Breast epithelium (tissue), 3 donors: ENCODE data around the gene ANKRD66.

ENCODE experiments used
- POLR2A ChIP-seq: fragments of 450-650 bp; IDR thresholded peaks from one replicate; pipeline ENCODE4 v1.6.1; 2016; ENCODE audit warnings: antibody characterized with exemption, mild to moderate bottlenecking, moderate library complexity
- POLR2AphosphoS5 ChIP-seq, 3 donors: sonication (generic); formaldehyde crosslinking; IDR thresholded peaks; one replicate each; pipeline ENCODE4 v1.6.1; 2017; ENCODE audit warnings: antibody characterized with exemption in 3 of 3
- TF ChIP-seq, protein P1 (sequence below), 3 donors: fragments of 450-650 bp; IDR thresholded peaks; one replicate each; pipeline ENCODE4 v1.5.1; 2016 to 2017; ENCODE audit warnings: antibody characterized with exemption in 3 of 3, mild to moderate bottlenecking in 3 of 3, moderate library complexity in 3 of 3

DNA sequence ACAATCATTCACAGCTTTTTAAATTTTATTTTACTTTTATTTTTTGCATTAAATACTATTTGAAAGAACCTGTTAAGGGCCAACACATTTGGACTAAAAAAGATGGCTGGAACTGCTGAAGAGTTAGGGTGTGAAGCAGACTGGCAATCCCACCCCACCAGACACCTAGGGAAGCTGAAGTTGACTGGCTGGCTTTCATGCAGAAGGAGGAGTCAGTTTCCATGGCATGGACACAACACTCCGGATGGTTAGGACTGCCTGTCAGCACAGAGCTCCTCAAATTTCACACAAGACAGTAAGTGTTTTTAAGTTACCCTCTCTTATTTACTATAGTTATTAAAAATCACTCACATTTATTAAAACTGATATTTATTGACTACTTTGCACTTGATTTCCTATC is at the start of gene ANKRD66:
- TF ChIP-seq POLR2A = no peak
- TF ChIP-seq, protein P1, sequence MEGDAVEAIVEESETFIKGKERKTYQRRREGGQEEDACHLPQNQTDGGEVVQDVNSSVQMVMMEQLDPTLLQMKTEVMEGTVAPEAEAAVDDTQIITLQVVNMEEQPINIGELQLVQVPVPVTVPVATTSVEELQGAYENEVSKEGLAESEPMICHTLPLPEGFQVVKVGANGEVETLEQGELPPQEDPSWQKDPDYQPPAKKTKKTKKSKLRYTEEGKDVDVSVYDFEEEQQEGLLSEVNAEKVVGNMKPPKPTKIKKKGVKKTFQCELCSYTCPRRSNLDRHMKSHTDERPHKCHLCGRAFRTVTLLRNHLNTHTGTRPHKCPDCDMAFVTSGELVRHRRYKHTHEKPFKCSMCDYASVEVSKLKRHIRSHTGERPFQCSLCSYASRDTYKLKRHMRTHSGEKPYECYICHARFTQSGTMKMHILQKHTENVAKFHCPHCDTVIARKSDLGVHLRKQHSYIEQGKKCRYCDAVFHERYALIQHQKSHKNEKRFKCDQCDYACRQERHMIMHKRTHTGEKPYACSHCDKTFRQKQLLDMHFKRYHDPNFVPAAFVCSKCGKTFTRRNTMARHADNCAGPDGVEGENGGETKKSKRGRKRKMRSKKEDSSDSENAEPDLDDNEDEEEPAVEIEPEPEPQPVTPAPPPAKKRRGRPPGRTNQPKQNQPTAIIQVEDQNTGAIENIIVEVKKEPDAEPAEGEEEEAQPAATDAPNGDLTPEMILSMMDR (IDR thresholded peaks at IDR 0.05) = no peak
- no peak for TF ChIP-seq POLR2AphosphoS5 (IDR thresholded peaks at IDR 0.05)
